ENCODE measurements around the gene PYURF. TPM values are rescaled to one million over a fixed set of nuclear protein-coding genes. Genes with fewer than 3 reads are reported as not detected.
A peak's percentile ranks its signal among the peaks of the same experiment; 100 is the strongest.

The PYURF gene
- total RNA-seq, 4 donors from 2014 or later: 82.9 to 270 (median 140) TPM

GRCh38 chr4:88481537-88481936, 42.0 kb downstream of the PYURF start:
- no peaks in the 10 kb centered on the region for H3K36me3 ChIP-seq
- TF ChIP-seq POLR2A (IDR thresholded peaks at IDR 0.05) (no peak), CTCF (IDR thresholded peaks at IDR 0.05) (no peak)
- H3K27me3 ChIP-seq: no peaks in the 10 kb centered on the region
- H3K27ac ChIP-seq: peak overlapping the region; percentile 38 to 62
- H3K4me1 ChIP-seq: no peaks in the 10 kb centered on the region
- DNase-seq: no peak
- H3K4me3 ChIP-seq: no peak overlapping the region
- H3K9me3 ChIP-seq: no peaks in the 10 kb centered on the region
- intact Hi-C loops (cut with DNase I; ENCODE audit: low total_unique reads): no loop called here

- intact Hi-C loops (cut with DNase I; ENCODE audit: low total_unique reads): no loop called here
- TF ChIP-seq CTCF (IDR thresholded peaks at IDR 0.05) (no peak), POLR2A (IDR thresholded peaks at IDR 0.05) (no peak)
- H3K9me3 ChIP-seq: no peaks in the 10 kb centered on the region
- H3K36me3 ChIP-seq: no peaks in the 10 kb centered on the region
- no peak overlapping the region for H3K27ac ChIP-seq
- no peaks in the 10 kb centered on the region for H3K4me1 ChIP-seq
- no peak for DNase-seq
- H3K27me3 ChIP-seq: no peaks in the 10 kb centered on the region
- H3K4me3 ChIP-seq: no peak overlapping the region
Measured at GRCh38 chr4:88478247-88478646, 45.3 kb downstream of the PYURF start.

GRCh38 chr4:88477229-88477860, 46.2 kb downstream of the PYURF start:
- DNase-seq: no peak

More at GRCh38 chr4:88477229-88477860, 46.2 kb downstream of the PYURF start:
- no peak for TF ChIP-seq CTCF (IDR thresholded peaks at IDR 0.05)
- no peak for TF ChIP-seq POLR2A (IDR thresholded peaks at IDR 0.05)
- H3K27me3 ChIP-seq: no peaks in the 10 kb centered on the region
- H3K4me3 ChIP-seq: no peak overlapping the region
- H3K27ac ChIP-seq: no peak overlapping the region
- no peaks in the 10 kb centered on the region for H3K4me1 ChIP-seq
- H3K9me3 ChIP-seq: no peaks in the 10 kb centered on the region
- intact Hi-C loops (cut with DNase I; ENCODE audit: low total_unique reads): no loop called here
- H3K36me3 ChIP-seq: no peaks in the 10 kb centered on the region

Other genes starting within 250 kb of the PYURF start
- 100 to 1,000 TPM in 1 of 4 donors, 10 to 100 TPM in 3; 64.7 to 159 (median 83.0) TPM for gene PPM1K, start 239.2 kb downstream of the PYURF start, total RNA-seq
- gene HERC6, start 144.9 kb downstream of the PYURF start, total RNA-seq: 10 to 100 TPM in 2 of 4 donors, 1 to 10 TPM in 2; 3.5 to 27.6 (median 11.4) TPM
- gene HERC5, start 66.7 kb downstream of the PYURF start, total RNA-seq: 10 to 100 TPM in 2 of 4 donors, 1 to 10 TPM in 2; 4.3 to 23.7 (median 10.6) TPM
- gene HERC3, start 68.7 kb upstream of the PYURF start, total RNA-seq: 10 to 100 TPM; 20.6 to 54.8 (median 37.0) TPM
- 10 to 100 TPM in 2 of 4 donors, 1 to 10 TPM in 2; 3.8 to 15.6 (median 10.4) TPM for gene NAP1L5, start 174.1 kb upstream of the PYURF start, total RNA-seq